ENCODE results near the gene OSR1.

The OSR1 gene

GRCh38 chr2:19362755-19363473 is 4.5 kb upstream of the OSR1 start:
- H3K9me3 Mint-ChIP-seq, result no peaks in the 10 kb centered on the region
- H3K4me3 Mint-ChIP-seq, result peak overlapping the region; percentile 98
- peaks cover 37% of the 10 kb centered on the region for H3K4me1 Mint-ChIP-seq (ENCODE audit: low read depth)
- H3K27me3 Mint-ChIP-seq, result peaks cover 57% of the 10 kb centered on the region
- no peaks in the 10 kb centered on the region for H3K36me3 Mint-ChIP-seq (ENCODE audit: low read depth)
- peak overlapping the region; percentile 61 for H3K27ac Mint-ChIP-seq

- H3K4me1 Mint-ChIP-seq (ENCODE audit: low read depth), result peaks cover 43% of the 10 kb centered on the region
- H3K4me3 Mint-ChIP-seq, result peak overlapping the region; percentile 98
- H3K27ac Mint-ChIP-seq, result peak overlapping the region; percentile 61
- no peaks in the 10 kb centered on the region for H3K36me3 Mint-ChIP-seq (ENCODE audit: low read depth)
- no peaks in the 10 kb centered on the region for H3K9me3 Mint-ChIP-seq
- peaks cover 64% of the 10 kb centered on the region for H3K27me3 Mint-ChIP-seq
These were observed 3.8 kb upstream of the OSR1 start for GRCh38 chr2:19362094-19362754.

GRCh38 chr2:19361325-19361990 is 3.0 kb upstream of the OSR1 start:
- Mint-ChIP-seq H3K36me3 (ENCODE audit: low read depth) (no peaks in the 10 kb centered on the region), H3K4me1 (ENCODE audit: low read depth) (peaks cover 49% of the 10 kb centered on the region), H3K27me3 (peaks cover 72% of the 10 kb centered on the region), H3K27ac (no peak overlapping the region), H3K9me3 (no peaks in the 10 kb centered on the region), H3K4me3 (peak overlapping the region; percentile 98)

- Mint-ChIP-seq H3K9me3 (no peaks in the 10 kb centered on the region), H3K27me3 (peaks cover 77% of the 10 kb centered on the region), H3K36me3 (ENCODE audit: low read depth) (no peaks in the 10 kb centered on the region), H3K4me1 (ENCODE audit: low read depth) (peaks cover 54% of the 10 kb centered on the region), H3K27ac (no peak overlapping the region), H3K4me3 (peak overlapping the region; percentile 98)
These were observed 2.5 kb upstream of the OSR1 start for GRCh38 chr2:19360966-19361321.

GRCh38 chr2:19360266-19360965 is 2.0 kb upstream of the OSR1 start:
- Mint-ChIP-seq H3K27me3 (peaks cover 82% of the 10 kb centered on the region), H3K27ac (no peak overlapping the region), H3K4me3 (no peak overlapping the region), H3K9me3 (no peaks in the 10 kb centered on the region), H3K36me3 (ENCODE audit: low read depth) (no peaks in the 10 kb centered on the region), H3K4me1 (ENCODE audit: low read depth) (peaks cover 54% of the 10 kb centered on the region)

- Mint-ChIP-seq H3K36me3 (ENCODE audit: low read depth) (no peaks in the 10 kb centered on the region), H3K4me1 (ENCODE audit: low read depth) (peaks cover 54% of the 10 kb centered on the region), H3K4me3 (no peak overlapping the region), H3K27me3 (peaks cover 90% of the 10 kb centered on the region), H3K9me3 (no peaks in the 10 kb centered on the region), H3K27ac (no peak overlapping the region)
These were observed 1.0 kb upstream of the OSR1 start for GRCh38 chr2:19359456-19359855.

GRCh38 chr2:19359021-19359357 is 566 bp upstream of the OSR1 start:
- peaks cover 91% of the 10 kb centered on the region for H3K27me3 Mint-ChIP-seq
- H3K9me3 Mint-ChIP-seq, result no peaks in the 10 kb centered on the region
- H3K27ac Mint-ChIP-seq, result no peak overlapping the region
- peak overlapping the region; percentile 47 for H3K4me3 Mint-ChIP-seq
- H3K36me3 Mint-ChIP-seq (ENCODE audit: low read depth), result no peaks in the 10 kb centered on the region
- peaks cover 54% of the 10 kb centered on the region for H3K4me1 Mint-ChIP-seq (ENCODE audit: low read depth)

GRCh38 chr2:19357402-19358241 is 801 bp downstream of the OSR1 start:
- Mint-ChIP-seq H3K27me3 (peaks cover 89% of the 10 kb centered on the region), H3K9me3 (no peaks in the 10 kb centered on the region), H3K4me3 (peak overlapping the region; percentile 41), H3K36me3 (ENCODE audit: low read depth) (no peaks in the 10 kb centered on the region), H3K27ac (no peak overlapping the region), H3K4me1 (ENCODE audit: low read depth) (peaks cover 44% of the 10 kb centered on the region)

- peaks cover 89% of the 10 kb centered on the region for H3K27me3 Mint-ChIP-seq
- H3K4me1 Mint-ChIP-seq (ENCODE audit: low read depth), result peaks cover 40% of the 10 kb centered on the region
- H3K36me3 Mint-ChIP-seq (ENCODE audit: low read depth), result no peaks in the 10 kb centered on the region
- H3K27ac Mint-ChIP-seq, result peak overlapping the region; percentile 21
- H3K4me3 Mint-ChIP-seq, result no peak overlapping the region
- H3K9me3 Mint-ChIP-seq, result no peaks in the 10 kb centered on the region
These were observed 1.6 kb downstream of the OSR1 start for GRCh38 chr2:19356545-19357401.

GRCh38 chr2:19355931-19356544 is 2.4 kb downstream of the OSR1 start:
- no peaks in the 10 kb centered on the region for H3K36me3 Mint-ChIP-seq (ENCODE audit: low read depth)
- H3K27me3 Mint-ChIP-seq, result peaks cover 85% of the 10 kb centered on the region
- H3K4me3 Mint-ChIP-seq, result no peak overlapping the region
- H3K4me1 Mint-ChIP-seq (ENCODE audit: low read depth), result peaks cover 36% of the 10 kb centered on the region
- H3K9me3 Mint-ChIP-seq, result no peaks in the 10 kb centered on the region
- H3K27ac Mint-ChIP-seq, result no peak overlapping the region

GRCh38 chr2:19355416-19355821 is 3.0 kb downstream of the OSR1 start:
- H3K27me3 Mint-ChIP-seq, result peaks cover 84% of the 10 kb centered on the region
- H3K4me1 Mint-ChIP-seq (ENCODE audit: low read depth), result peaks cover 38% of the 10 kb centered on the region
- H3K36me3 Mint-ChIP-seq (ENCODE audit: low read depth), result no peaks in the 10 kb centered on the region
- no peaks in the 10 kb centered on the region for H3K9me3 Mint-ChIP-seq
- H3K4me3 Mint-ChIP-seq, result no peak overlapping the region
- H3K27ac Mint-ChIP-seq, result no peak overlapping the region

GRCh38 chr2:19355014-19355405 is 3.4 kb downstream of the OSR1 start:
- Mint-ChIP-seq H3K4me1 (ENCODE audit: low read depth) (peaks cover 38% of the 10 kb centered on the region), H3K27ac (no peak overlapping the region), H3K4me3 (no peak overlapping the region), H3K27me3 (peaks cover 81% of the 10 kb centered on the region), H3K9me3 (no peaks in the 10 kb centered on the region), H3K36me3 (ENCODE audit: low read depth) (no peaks in the 10 kb centered on the region)

- H3K4me3 Mint-ChIP-seq, result no peak overlapping the region
- H3K36me3 Mint-ChIP-seq (ENCODE audit: low read depth), result no peaks in the 10 kb centered on the region
- H3K4me1 Mint-ChIP-seq (ENCODE audit: low read depth), result peaks cover 40% of the 10 kb centered on the region
- no peak overlapping the region for H3K27ac Mint-ChIP-seq
- no peaks in the 10 kb centered on the region for H3K9me3 Mint-ChIP-seq
- H3K27me3 Mint-ChIP-seq, result peaks cover 80% of the 10 kb centered on the region
These were observed 4.7 kb downstream of the OSR1 start for GRCh38 chr2:19353721-19354050.

Data from stimulated activated naive CD8-positive, alpha-beta T cell treated with anti-CD3 and anti-CD28 coated beads, Interleukin-15, Interleukin-2, amounts not matched to agents 100 ng/mL and 50 ng/mL, for 24 hours (primary cell).